ENCODE measurements around the gene ZNF148.
A peak's percentile ranks its signal among the peaks of the same experiment; 100 is the strongest.

Gene ZNF148

DNA sequence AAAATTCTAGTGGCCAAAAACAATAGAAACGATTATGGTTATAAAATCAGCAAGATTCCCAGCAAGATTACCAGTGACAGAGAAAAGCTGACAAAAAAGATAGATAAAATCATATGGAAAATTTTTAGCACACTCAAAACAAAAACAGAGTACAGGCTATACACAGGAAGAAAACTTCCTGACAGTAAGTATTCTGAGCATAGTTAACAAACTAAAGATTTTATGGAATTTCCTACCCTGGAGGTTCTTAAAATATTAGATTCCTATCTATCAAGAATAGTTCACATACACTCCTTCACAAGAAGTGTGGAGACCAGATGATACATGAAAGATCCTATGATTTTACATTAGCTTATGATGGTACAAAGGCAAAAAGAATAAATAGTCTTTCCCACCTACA lies 50.8 kb downstream of the ZNF148 start:
- DNase-seq, result no peak

DNA sequence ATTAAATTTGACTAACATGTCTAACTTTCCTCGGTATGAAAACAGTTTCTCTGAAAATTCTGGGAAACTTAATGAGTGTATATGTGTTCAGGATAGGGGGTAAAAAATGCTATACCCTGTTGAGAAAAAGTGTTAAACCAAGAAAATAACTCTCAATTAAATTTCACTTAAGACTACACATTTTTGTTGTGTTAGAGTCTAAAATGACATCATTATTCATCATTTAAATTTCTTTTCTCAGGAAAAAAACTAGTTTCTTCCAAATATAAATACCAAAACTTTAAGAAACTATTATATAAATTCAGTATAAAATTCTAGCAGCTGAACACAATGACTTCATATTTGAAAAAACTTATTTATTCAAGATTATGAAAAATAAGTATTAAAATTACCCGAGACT lies 52.2 kb downstream of the ZNF148 start:
- DNase-seq, result no peak

DNA sequence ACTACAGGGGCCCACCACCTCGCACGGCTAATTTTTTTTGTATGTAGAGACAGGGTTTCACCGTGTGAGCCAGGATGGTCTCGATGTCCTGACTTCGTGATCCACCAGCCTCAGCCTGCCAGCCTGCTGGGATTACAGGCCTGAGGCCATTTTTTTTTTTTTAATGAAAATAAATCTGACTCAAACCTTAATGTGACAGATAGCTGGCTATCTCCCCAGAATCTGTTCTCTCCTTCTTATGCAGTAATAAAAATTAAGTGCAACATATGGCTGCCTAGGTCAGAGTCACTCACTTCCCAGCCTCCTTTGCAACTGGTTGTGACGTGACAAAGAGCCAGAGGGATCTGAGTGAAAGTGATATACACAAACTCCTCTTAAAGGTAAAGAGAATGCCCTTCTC lies 53.0 kb downstream of the ZNF148 start:
- no peak for DNase-seq

DNA sequence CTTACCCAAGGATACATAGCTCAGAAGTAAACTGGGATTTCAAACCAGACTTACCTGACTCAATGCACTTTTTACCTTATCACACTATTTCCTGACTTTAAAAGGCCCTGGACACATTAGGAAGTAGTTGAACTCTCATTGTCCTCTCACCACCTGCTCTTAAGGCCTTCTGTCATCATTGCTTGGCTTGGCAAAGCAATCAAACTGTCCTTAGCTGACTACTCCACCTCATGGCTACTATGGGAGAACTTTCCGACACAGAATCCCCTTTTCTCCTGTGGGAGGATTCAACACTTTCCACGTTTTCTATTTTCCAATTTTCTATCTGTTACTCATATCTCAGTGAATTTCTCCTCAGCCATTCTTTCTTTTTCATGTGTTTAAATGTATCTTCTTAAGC lies 55.4 kb downstream of the ZNF148 start:
- no peak for DNase-seq

DNA sequence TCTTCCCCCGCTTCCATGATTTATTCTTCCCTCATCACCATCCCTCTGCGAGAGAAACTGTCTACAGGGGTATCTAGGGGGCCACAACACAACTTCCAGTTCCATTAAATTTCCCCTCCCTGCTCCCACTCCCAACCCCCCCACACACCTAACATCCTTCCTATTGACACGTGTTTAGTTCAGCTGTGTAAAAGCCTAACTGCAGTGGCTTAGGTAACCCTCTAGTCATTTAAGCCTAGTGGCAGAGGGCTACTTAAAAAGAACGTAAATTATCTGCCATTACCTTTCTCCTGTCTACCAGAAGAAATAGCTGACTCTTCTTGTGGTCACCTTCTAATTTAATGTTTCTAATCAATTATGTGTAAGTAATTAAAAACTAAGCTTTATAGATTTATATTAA lies 56.3 kb downstream of the ZNF148 start:
- DNase-seq, result no peak

DNA sequence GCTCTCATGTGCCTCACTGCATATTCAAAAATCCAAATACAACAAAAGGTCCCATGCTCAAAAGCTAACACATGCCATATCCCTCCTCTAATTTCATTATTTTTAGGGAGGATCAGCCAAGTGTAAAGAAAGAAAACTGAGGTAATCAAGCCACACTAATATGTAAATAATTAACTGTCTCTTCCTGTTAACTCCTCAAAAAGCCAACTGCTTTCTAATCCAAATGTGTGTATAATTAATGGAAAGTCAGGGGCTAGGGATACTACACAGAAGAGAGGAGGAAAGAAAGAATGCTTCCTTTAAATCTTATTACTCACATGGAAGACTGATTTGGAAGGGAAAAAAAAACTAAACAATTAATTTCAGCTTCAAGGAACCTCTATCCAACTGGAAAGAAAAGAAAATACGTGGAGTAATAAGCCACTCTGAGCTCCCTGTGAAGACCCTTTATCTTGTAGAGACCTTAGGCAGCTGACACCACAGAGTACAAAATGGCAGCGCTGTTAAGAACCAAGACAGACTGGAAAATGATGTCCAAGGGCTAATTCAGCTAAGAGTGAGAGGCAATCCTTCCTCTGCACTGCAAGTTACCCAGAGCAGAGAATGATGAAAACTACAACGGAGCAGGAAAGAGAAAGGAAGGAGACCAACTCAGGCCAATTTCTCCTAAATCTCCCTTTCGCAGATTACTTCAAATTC lies 56.8 kb downstream of the ZNF148 start:
- DNase-seq, result no peak

DNA sequence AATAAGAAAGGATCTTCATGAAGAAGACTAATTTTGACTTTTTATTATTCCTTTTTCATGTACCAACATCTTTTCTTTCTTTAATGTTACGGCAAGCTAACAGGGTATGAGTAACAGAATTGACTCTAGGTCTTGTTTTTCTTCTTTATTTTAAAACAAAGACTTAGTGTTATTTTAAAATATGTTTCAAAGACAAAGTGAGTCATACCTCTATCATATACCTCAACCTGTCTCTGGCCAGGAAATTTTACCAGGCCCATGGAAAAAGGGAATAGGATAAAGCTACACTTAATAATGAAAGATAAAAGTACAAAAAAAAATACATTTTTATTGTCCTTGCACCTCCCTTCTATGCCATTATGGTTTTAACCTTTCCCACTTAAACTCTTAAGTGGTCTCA lies 57.4 kb downstream of the ZNF148 start:
- no peak for DNase-seq

DNA sequence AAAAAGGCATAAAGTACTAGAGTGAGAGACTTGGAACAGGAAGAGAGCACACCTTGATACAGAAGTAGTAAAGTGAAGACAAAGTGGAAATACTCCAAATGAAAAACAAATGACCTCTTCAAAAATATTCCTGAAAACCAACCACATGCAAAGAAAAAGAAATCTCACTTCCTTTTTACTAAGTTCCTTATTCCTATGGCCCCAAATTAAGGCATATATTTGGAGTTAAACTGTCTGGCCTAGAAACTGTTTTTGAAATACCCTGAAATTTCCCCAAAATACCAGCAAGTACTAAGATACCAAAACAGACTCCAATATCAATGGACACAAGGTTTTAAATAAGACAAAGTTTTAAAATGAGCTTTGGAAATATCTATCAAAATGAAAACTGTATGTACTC lies 58.2 kb downstream of the ZNF148 start:
- DNase-seq, result peak; percentile 63 to 71

DNA sequence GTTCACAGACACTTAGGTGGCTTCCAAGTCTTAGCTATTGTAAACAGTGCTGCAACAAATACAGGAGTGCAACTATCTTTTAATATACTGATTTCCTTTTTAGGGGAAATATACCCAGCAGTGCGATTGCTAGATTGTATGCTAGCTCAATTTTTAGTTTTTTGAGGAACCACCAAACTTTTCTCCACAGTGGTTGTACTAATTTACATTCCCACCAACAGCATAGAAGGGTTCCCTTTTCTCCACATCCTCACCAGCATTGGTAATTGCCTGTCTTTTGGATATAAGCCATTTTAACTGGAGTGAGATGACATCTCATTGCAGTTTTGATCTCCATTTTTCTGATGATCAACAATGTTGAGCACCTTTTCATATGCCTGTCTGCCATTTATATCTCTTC lies 58.9 kb downstream of the ZNF148 start:
- peak; percentile 29 to 46 for DNase-seq

DNA sequence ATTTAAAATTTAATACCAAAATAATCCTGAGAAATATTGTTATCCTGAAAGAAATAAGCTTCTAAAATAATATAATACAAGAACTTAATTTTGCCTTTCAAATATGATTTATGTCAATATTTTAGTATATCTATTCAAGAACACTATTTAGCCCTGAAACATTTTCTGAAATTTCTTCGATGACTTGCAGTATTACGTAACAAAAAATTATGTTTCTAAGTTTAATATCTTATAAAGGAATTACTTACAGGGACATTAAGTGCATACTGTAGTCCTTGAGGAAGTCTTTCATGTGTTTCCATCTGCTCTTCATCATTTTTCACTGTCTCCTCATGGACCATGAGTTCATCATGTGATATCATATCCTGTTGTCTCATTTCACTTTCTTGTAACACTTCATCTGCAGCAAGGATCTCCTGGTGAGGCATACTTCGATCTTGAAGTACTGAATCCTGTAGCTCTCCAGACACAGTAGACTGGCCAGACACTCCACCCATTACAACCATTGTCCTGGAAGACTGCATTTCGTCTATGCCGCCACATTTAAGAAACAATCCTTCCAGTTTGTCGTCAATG lies 62.0 kb downstream of the ZNF148 start:
- peak; percentile 23 to 34 for DNase-seq

DNA sequence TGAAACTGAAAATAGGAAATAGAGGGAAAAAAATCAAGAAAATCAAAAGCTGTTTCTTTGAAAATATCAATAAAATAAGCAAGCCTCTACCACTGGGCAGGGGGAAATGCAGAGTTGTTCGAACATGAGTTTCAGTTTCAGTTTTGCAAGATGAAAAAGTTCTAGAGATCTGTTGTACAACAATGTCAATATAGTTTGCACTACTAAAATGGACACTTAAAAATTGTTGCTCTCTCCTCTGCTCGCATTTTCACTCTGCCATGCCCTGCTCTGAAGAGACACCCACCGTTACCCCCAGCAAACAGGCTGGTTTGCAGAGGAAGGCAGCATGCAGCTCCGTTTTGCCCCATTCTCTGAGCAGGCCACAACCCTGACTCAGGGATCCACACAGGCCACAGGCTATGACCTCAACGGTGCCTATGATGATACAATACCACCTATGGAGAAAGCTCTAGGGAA lies 64.5 kb downstream of the ZNF148 start:
- DNase-seq, result peak; percentile 67 to 68

DNA sequence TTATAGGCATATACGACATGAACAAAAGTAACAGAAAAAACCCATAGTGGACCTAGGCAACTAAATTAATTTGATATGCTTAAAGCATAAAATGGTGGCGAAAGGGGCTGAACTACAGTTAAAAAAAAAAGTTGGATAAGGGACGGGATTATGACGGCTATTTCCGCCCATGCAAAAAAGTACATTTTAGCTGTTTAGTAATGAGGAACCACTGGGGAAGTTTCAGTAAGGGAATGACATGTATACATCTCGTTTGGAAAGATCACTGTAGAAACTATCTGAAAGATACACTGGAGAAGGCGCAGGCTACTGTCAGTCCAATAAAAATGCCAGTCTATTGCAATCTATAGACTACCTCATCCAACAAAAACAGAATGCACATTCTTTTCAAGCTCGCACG lies 65.6 kb downstream of the ZNF148 start:
- DNase-seq, result peak; percentile 58 to 74

DNA sequence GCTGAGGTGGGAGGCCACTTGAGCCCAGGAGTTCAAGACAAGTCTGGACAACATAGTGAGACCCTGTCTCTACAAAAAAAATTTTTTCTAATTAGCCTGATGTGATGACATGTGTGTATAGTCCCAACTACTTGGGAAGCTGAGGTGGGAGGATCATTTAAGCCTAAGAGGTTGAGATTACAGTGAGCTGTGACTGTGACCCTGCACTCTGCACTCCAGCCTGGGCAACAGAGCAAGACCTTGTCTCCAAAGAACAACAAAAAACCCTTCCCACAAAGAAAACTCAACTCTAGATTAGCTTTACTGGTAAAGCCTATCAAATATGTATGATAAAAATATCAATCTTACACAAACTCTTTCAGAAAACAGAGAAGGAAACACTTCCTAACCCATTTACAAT lies 68.5 kb downstream of the ZNF148 start:
- no peak for DNase-seq

DNA sequence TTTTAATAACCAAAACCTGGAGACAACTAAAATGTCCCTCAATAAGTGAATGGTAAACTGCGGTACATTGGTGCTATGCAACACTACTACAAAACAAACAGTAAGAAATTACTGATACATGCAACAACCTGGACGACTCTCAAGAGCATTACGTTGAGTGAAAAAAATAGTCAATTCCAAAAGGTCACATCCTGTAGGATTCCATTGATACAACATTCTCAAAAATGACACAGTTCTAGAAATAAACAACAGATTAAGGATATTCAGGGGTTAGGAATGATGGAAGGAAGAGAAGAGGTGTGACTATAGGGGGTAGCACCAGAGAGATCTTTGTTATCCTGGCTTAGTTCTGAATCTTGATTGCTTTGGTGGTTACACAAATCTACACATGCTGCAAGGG lies 72.2 kb downstream of the ZNF148 start:
- no peak for DNase-seq

DNA sequence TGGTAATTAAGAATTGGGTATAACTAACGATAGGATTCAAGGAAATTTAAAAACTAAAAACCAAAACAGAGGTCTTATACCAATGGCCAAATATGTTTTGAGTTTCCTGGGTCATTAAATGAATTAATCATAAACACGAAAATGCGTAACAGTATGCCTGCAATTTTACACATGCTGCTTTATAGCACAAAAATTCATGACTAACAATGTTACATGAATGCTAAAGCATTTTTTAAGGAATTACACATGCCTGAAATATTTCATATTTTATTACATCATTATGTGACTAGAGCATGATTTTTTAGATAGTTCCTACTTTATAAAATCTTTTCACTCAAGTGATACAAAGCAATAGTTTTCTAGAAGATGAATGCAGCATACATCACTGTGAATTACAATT lies 74.7 kb downstream of the ZNF148 start:
- DNase-seq, result no peak

DNA sequence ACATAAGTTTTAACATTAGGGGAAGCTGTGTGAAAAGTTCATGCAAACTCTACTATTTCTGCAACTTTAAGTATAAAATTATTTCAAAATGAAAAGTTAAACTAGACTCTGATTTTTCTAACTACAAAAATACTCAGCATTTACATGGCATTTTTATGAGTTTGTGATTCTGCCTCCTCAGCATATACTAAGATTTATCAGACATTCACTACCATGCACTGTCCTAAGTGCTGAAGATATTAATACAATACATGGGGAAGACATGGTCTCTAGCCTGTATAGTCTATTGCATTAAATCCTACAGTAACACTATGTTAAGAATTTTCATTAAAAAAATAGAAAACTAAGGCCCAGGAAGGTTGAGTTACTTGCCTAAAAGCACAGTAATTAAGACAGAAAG lies 80.7 kb downstream of the ZNF148 start:
- no peak for DNase-seq

DNA sequence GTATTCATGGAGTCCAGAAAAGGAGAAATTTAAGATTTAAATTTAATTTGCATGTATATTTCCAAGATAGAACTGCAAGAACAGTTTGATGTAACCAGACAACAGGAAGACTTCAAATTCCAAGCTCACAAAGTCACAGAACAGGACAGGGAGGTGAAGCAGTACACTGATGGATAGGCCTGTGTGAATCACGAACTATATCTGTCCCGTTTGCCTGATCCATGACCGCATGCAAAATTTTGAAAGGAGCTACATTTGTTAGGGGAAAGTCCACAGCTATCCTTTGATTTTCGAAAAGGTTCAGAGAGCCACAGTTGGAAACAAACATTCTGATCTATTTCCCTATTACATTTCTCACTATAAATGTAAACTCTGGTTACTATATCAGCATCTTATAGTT lies 83.1 kb downstream of the ZNF148 start:
- DNase-seq, result no peak

DNA sequence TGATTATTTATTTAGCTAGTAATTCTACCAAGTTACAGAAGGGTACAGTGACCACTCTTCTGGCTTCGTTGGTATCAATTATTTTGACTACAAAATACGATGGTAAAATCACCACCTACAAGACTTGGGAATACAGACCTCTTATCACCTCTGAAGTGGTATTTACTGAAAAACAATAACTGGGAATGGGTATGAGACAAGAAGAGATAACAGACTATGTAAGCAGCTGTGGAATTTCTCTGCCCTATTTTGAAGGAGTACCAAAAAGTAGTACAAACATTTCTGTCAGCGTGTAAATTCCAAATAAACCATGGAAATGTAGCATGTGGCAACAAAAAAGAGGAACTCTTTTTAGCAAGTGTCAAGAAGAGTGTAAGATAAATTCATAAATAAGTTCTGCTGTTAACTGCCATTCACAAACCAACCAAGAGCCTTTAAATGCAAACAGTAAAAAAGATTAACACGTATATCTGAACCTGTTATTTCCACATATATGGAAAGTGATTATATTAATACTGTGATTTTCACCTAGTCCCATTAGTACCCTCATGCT lies 85.6 kb downstream of the ZNF148 start:
- peak; percentile 16 to 36 for DNase-seq

DNA sequence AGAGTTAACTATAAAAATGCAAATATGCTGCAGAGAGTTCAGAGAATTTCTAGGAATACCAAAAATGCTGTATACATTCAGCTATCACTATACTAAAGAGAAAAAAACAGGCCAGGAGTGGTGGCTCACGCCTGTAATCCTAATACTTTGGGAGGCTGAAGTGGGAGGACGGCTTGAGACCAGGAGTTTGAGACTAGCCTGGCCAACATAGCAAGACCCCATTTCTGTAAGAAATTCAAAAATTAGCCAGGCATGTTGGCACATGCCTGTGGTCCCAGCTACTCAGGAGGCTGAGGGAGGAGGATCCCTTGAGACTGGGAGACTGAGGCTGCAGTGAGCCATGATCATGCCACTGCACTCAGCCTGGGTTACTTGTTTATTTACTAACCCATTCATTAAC lies 87.9 kb downstream of the ZNF148 start:
- no peak for DNase-seq

DNA sequence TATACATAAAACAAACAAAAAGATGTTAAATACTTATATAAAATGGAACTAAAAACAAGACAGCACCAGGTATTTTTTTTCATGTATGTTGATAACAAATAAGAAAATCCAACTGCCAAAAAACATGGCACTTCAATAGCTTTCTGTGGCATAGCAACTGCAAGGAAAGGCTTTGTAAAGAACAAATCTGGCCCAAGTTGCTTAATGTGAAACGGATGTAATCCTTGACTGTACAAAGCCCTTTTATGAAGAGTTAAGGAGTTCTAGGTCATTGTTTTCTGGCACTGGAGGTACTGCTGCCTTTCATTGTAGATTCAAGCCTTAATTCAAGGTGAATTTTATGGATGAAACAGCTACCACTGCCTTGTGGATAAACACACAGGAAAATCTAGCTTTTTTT lies 93.7 kb downstream of the ZNF148 start:
- no peak for DNase-seq

DNA sequence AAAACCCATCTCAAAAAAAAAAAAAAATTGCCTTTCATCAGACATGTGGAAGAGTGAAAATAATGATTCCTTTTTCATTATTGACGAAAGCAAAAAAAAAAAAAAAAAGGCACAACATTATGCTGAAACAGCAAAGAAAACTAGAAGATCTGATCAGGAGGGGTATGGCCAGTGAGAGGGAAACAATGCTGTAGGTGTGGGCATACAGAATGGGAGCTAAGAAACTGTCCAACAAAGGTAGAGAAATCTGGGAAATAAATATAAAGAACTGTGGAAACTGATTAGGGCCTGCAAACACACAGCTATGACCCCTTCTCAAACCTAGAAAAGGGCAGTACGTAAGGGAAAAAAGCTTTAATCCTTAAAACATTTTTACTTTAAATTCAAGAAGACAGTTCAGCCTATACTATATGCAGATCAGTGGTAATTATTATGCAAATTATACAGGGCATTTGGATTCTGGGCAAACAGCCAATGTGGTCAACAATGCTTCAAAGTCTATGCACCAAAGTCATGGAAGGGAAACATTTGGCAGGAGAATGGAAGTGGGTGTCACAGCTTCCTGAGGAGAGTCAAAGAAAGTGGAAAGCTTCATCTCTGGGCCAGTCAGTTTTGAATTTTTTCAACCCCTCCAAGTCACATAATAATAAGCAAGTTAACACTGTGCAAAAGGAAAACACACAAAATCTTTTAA lies 94.3 kb downstream of the ZNF148 start:
- no peak for DNase-seq

DNA sequence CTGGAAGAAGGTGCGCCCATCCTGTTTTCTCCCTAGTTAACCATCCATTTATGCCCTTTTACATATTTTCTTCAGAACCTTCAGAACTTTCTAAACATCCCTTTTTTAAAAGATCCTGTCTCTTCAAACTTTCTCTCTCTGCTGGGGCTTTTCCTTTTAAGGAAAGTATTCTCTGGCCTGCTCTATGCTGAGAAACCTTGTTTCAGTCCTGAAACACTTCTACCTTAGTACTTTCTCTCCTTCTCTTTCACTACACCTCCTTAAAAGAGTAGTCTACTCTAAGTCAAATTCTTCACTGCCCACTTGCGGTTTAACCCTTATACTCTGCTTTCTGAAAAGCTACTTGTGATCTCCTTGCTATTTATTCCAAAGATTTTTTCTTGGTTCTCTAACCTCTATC lies 97.0 kb downstream of the ZNF148 start:
- no peak for DNase-seq

DNA sequence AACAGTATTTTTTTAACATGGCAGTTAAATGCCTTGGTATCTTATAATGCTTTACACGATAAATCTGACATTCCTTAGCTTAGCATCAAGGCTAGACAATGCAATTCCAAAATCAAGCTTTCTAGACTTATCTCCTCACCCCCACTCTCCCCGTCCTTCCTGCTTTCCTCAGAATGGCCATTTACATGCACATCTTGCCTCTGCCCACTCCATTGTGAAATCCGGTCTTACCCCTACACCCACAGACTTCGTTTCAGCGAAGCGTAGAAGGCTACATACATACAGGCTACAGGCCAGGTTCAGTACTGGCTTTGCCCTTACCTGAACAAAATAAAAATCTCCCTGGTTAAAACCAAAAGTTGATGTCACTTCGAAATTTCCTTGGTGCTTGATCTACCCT lies 104.0 kb downstream of the ZNF148 start:
- peak; percentile 57 to 75 for DNase-seq

DNA sequence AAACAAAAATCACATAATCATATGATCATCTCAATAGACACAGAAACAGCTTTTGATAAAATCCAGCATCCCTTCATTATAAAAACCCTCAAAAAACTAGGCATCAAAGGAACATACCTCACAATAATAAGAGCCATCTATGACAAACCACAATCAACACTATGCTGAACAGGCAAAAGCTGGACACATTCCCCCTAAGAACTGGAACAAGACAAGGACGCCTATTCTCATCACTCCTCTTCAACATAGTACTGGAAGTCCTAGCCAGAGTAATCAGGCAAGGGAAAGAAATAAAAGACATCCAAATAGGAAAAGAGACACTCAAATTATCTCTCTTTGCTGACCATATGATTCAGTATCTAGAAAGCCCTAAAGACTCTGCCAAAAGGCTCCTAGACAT lies 107.7 kb downstream of the ZNF148 start:
- DNase-seq, result no peak

All from inflammatory macrophage treated with lipopolysaccharide for 1 hour (primary cell).